T-cell (primary cell): ENCODE measurements around the gene P2RY1. TPM values are rescaled to one million over a fixed set of nuclear protein-coding genes. Genes with fewer than 3 reads are reported as not detected.
A peak's percentile ranks its signal among the peaks of the same experiment; 100 is the strongest.
"Not testable (repeated sequence)": the region's sequence is repeated elsewhere in the genome, so short reads cannot be mapped to it uniquely, and the experiment has no call there.

ENCODE experiments used
- ATAC-seq, 4 experiments: fragments of 200-7000 bp in 3 of 4; fragments of 150-1000 bp in 1 of 4; cut with Tn5 transposase; replicated peaks in 1 of 4; 1 replicate in 3 of 4; 2 replicates in 1 of 4; pipeline ENCODE4 v1.10.0; 2021; ENCODE audit warnings: moderate library complexity in 3 of 4, mild to moderate bottlenecking in 2 of 4, moderate number of reproducible peaks in 1 of 4
- CTCF ChIA-PET, 2 donors: fragments of 300-600 bp; sonication (Branson Sonifier 250); formaldehyde crosslinking; loops; one replicate each; lab custom pipeline; 2022; ENCODE audit warnings: antibody characterized with exemption in 2 of 2; lab: Charles Lee
- POLR2A ChIA-PET, 2 donors: fragments of 300-600 bp; sonication (Branson Sonifier 250); formaldehyde crosslinking; loops; one replicate each; lab custom pipeline; 2022; ENCODE audit warnings: antibody characterized with exemption in 2 of 2; lab: Charles Lee
- DNase-seq, 35 experiments: peaks; one replicate each; pipeline versions ENCODE4 v3.0.0 to v3.0.0-alpha.2; 2013 to 2023
- H3K27ac ChIP-seq: one replicate; pipeline ENCODE4 v1.5.1; 2013; ENCODE audit warnings: low read length
- H3K27me3 ChIP-seq, 2 experiments: replicated peaks in 1 of 2; 1 replicate in 1 of 2; 2 replicates in 1 of 2; pipeline versions ENCODE4 v1.6.1 to v1.7.0; 2013; ENCODE audit warnings: low read length in 1 of 2, mixed read lengths in 1 of 2; ENCODE audit not compliant: control insufficient read depth in 2 of 2, insufficient read depth in 2 of 2; ENCODE audit errors: extremely low read depth in 1 of 2
- H3K36me3 ChIP-seq, 2 donors: 1 replicate in 1 of 2; 2 replicates in 1 of 2; pipeline versions ENCODE4 v1.6.1 to v1.7.0; 2013; ENCODE audit warnings: low read length in 1 of 2; ENCODE audit not compliant: control insufficient read depth in 2 of 2, insufficient read depth in 1 of 2; ENCODE audit errors: extremely low read depth in 1 of 2
- H3K4me1 ChIP-seq, 2 experiments: 1 replicate in 1 of 2; 2 replicates in 1 of 2; pipeline versions ENCODE4 v1.6.1 to v1.7.0; 2013; ENCODE audit warnings: low read length in 2 of 2, mixed read lengths in 1 of 2; ENCODE audit not compliant: insufficient read depth in 2 of 2, control insufficient read depth in 1 of 2; ENCODE audit errors: extremely low read depth in 1 of 2
- H3K4me3 ChIP-seq, 2 donors: 1 replicate in 1 of 2; 2 replicates in 1 of 2; pipeline versions ENCODE4 v1.5.1 to v1.7.0; 2013; ENCODE audit warnings: mild to moderate bottlenecking in 2 of 2, low read length in 1 of 2, moderate library complexity in 1 of 2; ENCODE audit not compliant: control insufficient read depth in 1 of 2; ENCODE audit errors: extremely low read depth in 1 of 2
- H3K9me3 ChIP-seq: 2 replicates; pipeline ENCODE4 v1.7.0; 2013
- H3K27ac Mint-ChIP-seq, 2 donors: one replicate each; pipeline ENCODE4 v1.8.0; 2020 to 2021; ENCODE audit warnings: mild to moderate bottlenecking in 2 of 2, mixed read lengths in 2 of 2
- H3K27me3 Mint-ChIP-seq, 2 donors: one replicate each; pipeline ENCODE4 v1.8.0; 2021 to 2022; ENCODE audit warnings: mixed read lengths in 2 of 2
- H3K36me3 Mint-ChIP-seq: one replicate; pipeline ENCODE4 v1.8.0; 2021; ENCODE audit warnings: mixed read lengths
- H3K4me1 Mint-ChIP-seq, 3 donors: one replicate each; pipeline ENCODE4 v1.8.0; 2020 to 2022; ENCODE audit warnings: mixed read lengths in 3 of 3, mild to moderate bottlenecking in 1 of 3
- H3K4me3 Mint-ChIP-seq, 3 donors: one replicate each; pipeline ENCODE4 v1.8.0; 2020 to 2022; ENCODE audit warnings: mild to moderate bottlenecking in 3 of 3, mixed read lengths in 3 of 3, moderate library complexity in 3 of 3
- H3K9me3 Mint-ChIP-seq, 3 donors: one replicate each; pipeline ENCODE4 v1.8.0; 2020 to 2022; ENCODE audit warnings: mixed read lengths in 3 of 3
- WGBS: methylation state at CpG from one replicate; pipeline ENCODE4 v1.1.5; 2013; ENCODE audit warnings: missing lambda C conversion rate; ENCODE audit not compliant: insufficient coverage; 5-methylcytosine and 5-hydroxymethylcytosine counted together
- total RNA-seq, 35 experiments: library from RNA in 6 of 35; stranded (reverse) in 6 of 35; fragments of 120-200 nt in 1 of 35; gene quantifications; one replicate each; pipeline versions ENCODE4 v1.2.1 to v1.2.4 and lab custom pipeline; 2013 to 2026

The P2RY1 gene
- total RNA-seq, 5 donors from 2014 or later (not counting 1 experiment from before 2014, with no cell fraction given), result 0.23 to 0.44 (median 0.31) TPM; not detected in 1

- H3K9me3 Mint-ChIP-seq, result peaks cover 5 to 17% (median 9%) of the 10 kb centered on the region in 3 donors
- H3K36me3 Mint-ChIP-seq, H3K36me3 ChIP-seq, H3K9me3 ChIP-seq, H3K4me3 ChIP-seq, H3K27ac Mint-ChIP-seq, H3K27ac ChIP-seq, H3K4me1 ChIP-seq, CTCF ChIA-PET, POLR2A ChIA-PET, DNase-seq, H3K27me3 ChIP-seq, H3K4me3 Mint-ChIP-seq, H3K4me1 Mint-ChIP-seq, ATAC-seq: not testable (repeated sequence)
- peaks cover 6 to 18% of the 10 kb centered on the region in 2 donors for H3K27me3 Mint-ChIP-seq
- WGBS, result 66% methylated on average over 2 of the region's 3 CpGs
Measured at GRCh38 chr3:152846572-152847202, 11.8 kb downstream of the P2RY1 start.

DNA sequence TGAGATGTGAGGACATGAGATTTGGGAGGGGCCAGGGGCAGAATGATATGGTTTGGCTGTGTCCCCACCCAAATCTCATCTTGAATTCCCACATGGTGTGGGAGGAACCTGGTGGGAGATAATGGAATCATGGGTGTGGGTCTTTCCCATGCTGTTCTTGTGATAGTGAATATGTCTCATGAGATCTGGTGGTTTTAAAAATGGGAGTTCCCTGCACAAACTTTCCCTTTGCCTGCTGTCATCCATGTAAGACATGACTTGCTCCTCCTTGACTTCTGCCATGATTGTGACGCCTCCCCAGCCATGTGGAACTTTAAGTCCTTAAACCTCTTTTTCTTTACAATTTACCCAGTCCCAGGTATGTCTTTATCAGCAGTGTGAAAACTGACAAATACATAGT lies 12.7 kb downstream of the P2RY1 start:
- DNase-seq, CTCF ChIA-PET, H3K27ac ChIP-seq, H3K4me1 Mint-ChIP-seq, H3K4me1 ChIP-seq, H3K4me3 ChIP-seq, ATAC-seq, H3K36me3 Mint-ChIP-seq, H3K4me3 Mint-ChIP-seq, H3K36me3 ChIP-seq, H3K27me3 ChIP-seq, H3K9me3 ChIP-seq, H3K27ac Mint-ChIP-seq, POLR2A ChIA-PET: not testable (repeated sequence)
- no CpG with 5 or more reads among the region's 1 CpG for WGBS
- Mint-ChIP-seq H3K27me3 (peaks cover under 1 to 14% of the 10 kb centered on the region in 2 donors), H3K9me3 (peaks cover 5 to 17% (median 9%) of the 10 kb centered on the region in 3 donors)

GRCh38 chr3:152849996-152850578 lies 15.2 kb downstream of the P2RY1 start:
- Histone ChIP-seq H3K4me1 (no peaks in the 10 kb centered on the region), H3K27ac (no peak overlapping the region), H3K4me3 (no peak overlapping the region), H3K9me3 (no peaks in the 10 kb centered on the region), H3K36me3 (no peaks in the 10 kb centered on the region), H3K27me3 (no peaks in the 10 kb centered on the region)
- ATAC-seq (no peak), DNase-seq (no peak)
- no peak overlapping the region for H3K27ac Mint-ChIP-seq
- H3K36me3 Mint-ChIP-seq, result peaks cover 4% of the 10 kb centered on the region
- no peak overlapping the region for H3K4me3 Mint-ChIP-seq
- H3K27me3 Mint-ChIP-seq, result peaks cover 0 to 12% of the 10 kb centered on the region in 2 donors
- CTCF ChIA-PET, result no interaction called here
- no CpG with 5 or more reads among the region's 2 CpGs for WGBS
- H3K9me3 Mint-ChIP-seq, result peaks cover 5 to 17% (median 9%) of the 10 kb centered on the region in 3 donors
- no peaks in the 10 kb centered on the region for H3K4me1 Mint-ChIP-seq
- POLR2A ChIA-PET, result no interaction called here

GRCh38 chr3:152853196-152853595 lies 18.3 kb downstream of the P2RY1 start:
- ChIA-PET CTCF (no interaction called here), POLR2A (no interaction called here)
- H3K4me1 ChIP-seq, result no peaks in the 10 kb centered on the region
- no peak for ATAC-seq
- H3K36me3 ChIP-seq, result no peaks in the 10 kb centered on the region
- no peaks in the 10 kb centered on the region for H3K27me3 ChIP-seq
- H3K27ac Mint-ChIP-seq, result no peak overlapping the region
- DNase-seq, result no peak
- no peaks in the 10 kb centered on the region for H3K9me3 ChIP-seq
- no peaks in the 10 kb centered on the region for H3K36me3 Mint-ChIP-seq
- H3K27me3 Mint-ChIP-seq, result peaks cover 0 to 6% of the 10 kb centered on the region in 2 donors
- no peaks in the 10 kb centered on the region for H3K4me1 Mint-ChIP-seq
- peaks cover 2 to 8% (median 2%) of the 10 kb centered on the region in 3 donors for H3K9me3 Mint-ChIP-seq
- H3K27ac ChIP-seq, result no peak overlapping the region
- no peak overlapping the region for H3K4me3 ChIP-seq
- WGBS, result no CpG with 5 or more reads among the region's 2 CpGs
- no peak overlapping the region for H3K4me3 Mint-ChIP-seq

DNA sequence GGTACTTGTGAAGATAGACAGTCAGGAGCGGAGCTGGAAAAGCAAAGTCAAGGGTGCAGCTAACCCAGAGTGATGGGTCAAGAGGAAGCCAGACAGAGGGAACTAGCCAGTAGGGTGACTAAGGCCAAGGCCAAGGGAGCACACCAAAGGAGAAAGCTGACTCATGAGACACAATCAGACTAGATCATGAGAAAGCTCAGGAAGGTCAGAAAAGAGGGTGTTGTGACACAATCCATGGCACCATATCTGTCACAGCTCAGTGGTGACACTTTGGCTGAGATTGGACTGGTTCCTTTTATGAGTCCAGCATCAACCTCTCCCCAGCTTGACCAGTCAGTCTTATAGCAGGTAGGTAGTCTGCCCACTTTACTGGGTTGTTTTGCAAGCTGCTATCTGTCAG lies 22.2 kb downstream of the P2RY1 start:
- Mint-ChIP-seq H3K4me3 (no peak overlapping the region), H3K36me3 (no peaks in the 10 kb centered on the region), H3K27me3 (peaks cover 0 to 4% of the 10 kb centered on the region in 2 donors), H3K9me3 (no peaks in the 10 kb centered on the region), H3K27ac (no peak overlapping the region), H3K4me1 (no peaks in the 10 kb centered on the region)
- ChIA-PET POLR2A (no interaction called here), CTCF (no interaction called here)
- Histone ChIP-seq H3K4me1 (no peaks in the 10 kb centered on the region), H3K4me3 (no peak overlapping the region), H3K27ac (no peak overlapping the region), H3K27me3 (no peaks in the 10 kb centered on the region), H3K36me3 (no peaks in the 10 kb centered on the region), H3K9me3 (no peaks in the 10 kb centered on the region)
- ATAC-seq, result peak in 1 of 4 experiments; percentile 27
- WGBS, result 89% methylated on average over 1 of the region's 1 CpG
- DNase-seq, result no peak

DNA sequence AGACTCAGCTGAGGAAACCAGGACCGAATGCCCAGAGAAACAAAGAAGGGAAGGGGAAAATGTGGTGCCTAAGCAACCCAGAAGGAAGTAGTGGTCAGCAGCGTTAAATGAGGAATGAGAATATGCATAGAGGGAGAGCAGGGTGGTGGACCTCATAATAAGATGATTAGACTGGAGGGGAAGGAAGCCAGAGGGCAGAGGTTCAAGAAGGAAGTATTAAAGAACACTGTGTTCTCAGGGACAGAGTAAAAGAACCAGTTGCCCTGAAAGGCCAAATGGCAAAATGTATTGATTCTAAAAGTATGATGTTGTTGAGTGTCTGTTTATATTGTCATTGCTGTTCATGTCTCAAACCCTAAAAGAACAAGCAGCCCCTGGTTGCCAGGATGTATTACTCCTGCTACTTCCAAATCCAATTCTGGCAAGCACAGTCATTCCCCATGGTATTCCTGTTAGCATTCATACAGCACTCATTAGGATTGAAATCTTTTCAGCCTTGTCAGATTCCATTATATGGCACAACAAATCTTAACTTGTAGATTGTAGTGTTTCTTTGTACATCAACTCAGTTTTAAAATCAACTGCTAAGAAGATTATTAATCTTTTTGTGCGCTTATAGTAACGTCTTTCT lies 23.4 kb downstream of the P2RY1 start:
- no peak for DNase-seq
- Mint-ChIP-seq H3K36me3 (no peaks in the 10 kb centered on the region), H3K4me1 (no peaks in the 10 kb centered on the region), H3K9me3 (no peaks in the 10 kb centered on the region), H3K4me3 (no peak overlapping the region), H3K27ac (no peak overlapping the region), H3K27me3 (peaks cover 0 to 4% of the 10 kb centered on the region in 2 donors)
- no peak overlapping the region for H3K4me3 ChIP-seq
- CTCF ChIA-PET, result no interaction called here
- POLR2A ChIA-PET, result no interaction called here
- H3K27me3 ChIP-seq, result no peaks in the 10 kb centered on the region
- no peak overlapping the region for H3K27ac ChIP-seq
- 58% methylated on average over 2 of the region's 4 CpGs for WGBS
- H3K36me3 ChIP-seq, result no peaks in the 10 kb centered on the region
- H3K4me1 ChIP-seq, result no peaks in the 10 kb centered on the region
- no peak for ATAC-seq
- H3K9me3 ChIP-seq, result no peaks in the 10 kb centered on the region
